ENCODE data around the gene ELOVL2. TPM values are rescaled to one million over a fixed set of nuclear protein-coding genes. Genes with fewer than 3 reads are reported as not detected.

Gene ELOVL2
- total RNA-seq, 4 donors from 2014 or later = 0.14 to 0.16 TPM; not detected in 2

DNA sequence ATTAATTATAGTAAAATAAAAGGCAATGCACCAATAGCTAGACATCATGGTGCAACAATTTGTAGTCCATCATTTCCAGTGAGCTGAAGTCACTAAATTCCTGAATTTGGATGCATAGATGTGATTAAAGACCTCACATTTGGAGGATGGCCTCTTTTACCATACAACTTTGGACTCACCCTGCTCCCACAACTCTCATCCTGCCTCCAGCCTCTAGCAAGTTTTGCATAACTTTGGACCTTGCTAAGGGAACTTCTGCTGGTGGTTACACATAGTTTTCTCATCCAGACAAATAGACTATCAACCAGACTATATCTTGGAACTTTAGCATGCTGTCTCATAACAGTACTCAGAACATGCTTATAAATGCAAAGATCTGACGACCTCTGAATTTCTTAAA, 12.8 kb upstream of the ELOVL2 start:
- in situ Hi-C loops (cut with MboI; ENCODE audit: low pct_ligation_motif_present in 1 of 4, low pct_unique_long_range_greater_than_20kb in 1 of 4, low sequenced_read_pairs in 3 of 4) = loop anchor here (25.0 kb wide), 2 partner anchors 95 to 570 kb away; no protein-coding TSS in a partner anchor
- no peak overlapping the region for H3K4me3 ChIP-seq
- no peaks in the 10 kb centered on the region for H3K4me1 ChIP-seq
- H3K27me3 ChIP-seq = no peaks in the 10 kb centered on the region
- intact Hi-C loops (cut with DNase I; ENCODE audit: low total_unique reads) = no loop called here
- H3K36me3 ChIP-seq = no peaks in the 10 kb centered on the region
- DNase-seq = no peak
- no peak for TF ChIP-seq EP300 (IDR thresholded peaks at IDR 0.05; ENCODE audit: low read depth)
- TF ChIP-seq POLR2AphosphoS5 (IDR thresholded peaks at IDR 0.05) = no peak
- no peak for TF ChIP-seq POLR2A (IDR thresholded peaks at IDR 0.05)
- TF ChIP-seq, protein P1, sequence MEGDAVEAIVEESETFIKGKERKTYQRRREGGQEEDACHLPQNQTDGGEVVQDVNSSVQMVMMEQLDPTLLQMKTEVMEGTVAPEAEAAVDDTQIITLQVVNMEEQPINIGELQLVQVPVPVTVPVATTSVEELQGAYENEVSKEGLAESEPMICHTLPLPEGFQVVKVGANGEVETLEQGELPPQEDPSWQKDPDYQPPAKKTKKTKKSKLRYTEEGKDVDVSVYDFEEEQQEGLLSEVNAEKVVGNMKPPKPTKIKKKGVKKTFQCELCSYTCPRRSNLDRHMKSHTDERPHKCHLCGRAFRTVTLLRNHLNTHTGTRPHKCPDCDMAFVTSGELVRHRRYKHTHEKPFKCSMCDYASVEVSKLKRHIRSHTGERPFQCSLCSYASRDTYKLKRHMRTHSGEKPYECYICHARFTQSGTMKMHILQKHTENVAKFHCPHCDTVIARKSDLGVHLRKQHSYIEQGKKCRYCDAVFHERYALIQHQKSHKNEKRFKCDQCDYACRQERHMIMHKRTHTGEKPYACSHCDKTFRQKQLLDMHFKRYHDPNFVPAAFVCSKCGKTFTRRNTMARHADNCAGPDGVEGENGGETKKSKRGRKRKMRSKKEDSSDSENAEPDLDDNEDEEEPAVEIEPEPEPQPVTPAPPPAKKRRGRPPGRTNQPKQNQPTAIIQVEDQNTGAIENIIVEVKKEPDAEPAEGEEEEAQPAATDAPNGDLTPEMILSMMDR (IDR thresholded peaks at IDR 0.05) = no peak
- no peaks in the 10 kb centered on the region for H3K9me3 ChIP-seq
- WGBS, 2 donors (ENCODE audit: low coverage in 1 of 2) = 50 to 75% methylated on average over 1 of the region's 1 CpG
- no peak overlapping the region for H3K27ac ChIP-seq

DNA sequence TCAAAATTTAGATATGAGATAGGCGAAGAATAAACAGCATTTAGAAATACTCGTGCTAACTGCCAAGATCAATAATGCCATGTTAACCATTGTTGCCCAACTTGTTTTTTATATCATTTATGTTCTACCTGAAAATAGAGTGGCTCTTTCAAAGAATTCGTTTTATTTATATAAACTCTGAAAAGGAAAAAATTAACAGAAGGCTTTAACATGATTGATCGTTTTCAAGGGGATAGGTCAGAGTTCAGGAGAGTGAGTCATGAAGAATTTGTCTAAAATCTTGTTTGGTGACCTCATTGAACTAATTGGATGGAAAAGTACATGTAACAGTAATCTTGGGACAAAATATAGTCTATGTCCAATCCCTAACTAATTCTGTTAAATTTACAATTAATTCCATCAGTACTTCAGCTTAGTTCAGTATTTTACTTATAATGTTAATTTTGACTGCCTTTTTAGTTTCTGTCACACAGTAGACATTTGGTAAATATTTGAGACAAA, 11.1 kb upstream of the ELOVL2 start:
- TF ChIP-seq, protein P1 (IDR thresholded peaks at IDR 0.05) = no peak
- TF ChIP-seq EP300 (IDR thresholded peaks at IDR 0.05; ENCODE audit: low read depth) (no peak), POLR2A (IDR thresholded peaks at IDR 0.05) (no peak), POLR2AphosphoS5 (IDR thresholded peaks at IDR 0.05) (no peak)
- DNase-seq = no peak
- Histone ChIP-seq H3K27ac (no peak overlapping the region), H3K27me3 (peaks cover 9% of the 10 kb centered on the region), H3K4me1 (no peaks in the 10 kb centered on the region), H3K4me3 (no peak overlapping the region), H3K9me3 (no peaks in the 10 kb centered on the region), H3K36me3 (no peaks in the 10 kb centered on the region)
- WGBS, 2 donors (ENCODE audit: low coverage in 1 of 2) = 32 to 40% methylated on average over 4 of the region's 4 CpGs
- in situ Hi-C loops (cut with MboI; ENCODE audit: low pct_ligation_motif_present in 1 of 4, low pct_unique_long_range_greater_than_20kb in 1 of 4, low sequenced_read_pairs in 3 of 4) (loop anchor here (25.0 kb wide), 2 partner anchors 93 to 568 kb away; no protein-coding TSS in a partner anchor), intact Hi-C loops (cut with DNase I; ENCODE audit: low total_unique reads) (no loop called here)

DNA sequence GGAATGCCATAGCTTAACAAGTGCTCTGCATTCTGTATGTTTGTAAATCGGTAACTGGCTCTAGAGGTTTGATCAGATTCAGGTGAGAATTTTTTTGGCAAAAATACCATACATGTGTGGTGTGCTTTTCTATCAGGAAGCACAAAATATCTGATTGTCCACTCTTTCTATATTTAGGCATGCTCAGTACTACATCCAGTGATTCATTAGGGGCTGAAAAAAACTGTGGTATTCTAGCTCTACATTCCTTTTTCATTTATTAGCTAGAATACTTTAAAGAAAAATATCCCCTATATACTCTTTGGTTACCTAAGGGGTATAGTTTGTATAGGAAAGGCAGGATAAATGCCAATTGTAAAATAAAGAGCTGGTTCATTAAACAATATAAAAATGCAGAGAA, 10.6 kb upstream of the ELOVL2 start:
- intact Hi-C loops (cut with DNase I; ENCODE audit: low total_unique reads) = no loop called here
- Histone ChIP-seq H3K9me3 (no peaks in the 10 kb centered on the region), H3K4me3 (no peak overlapping the region), H3K4me1 (no peaks in the 10 kb centered on the region), H3K27ac (no peak overlapping the region), H3K27me3 (peaks cover 13% of the 10 kb centered on the region), H3K36me3 (no peaks in the 10 kb centered on the region)
- TF ChIP-seq, protein P1 (IDR thresholded peaks at IDR 0.05) = no peak
- TF ChIP-seq POLR2A (IDR thresholded peaks at IDR 0.05) (no peak), POLR2AphosphoS5 (IDR thresholded peaks at IDR 0.05) (no peak), EP300 (IDR thresholded peaks at IDR 0.05; ENCODE audit: low read depth) (no peak)
- no peak for DNase-seq
- in situ Hi-C loops (cut with MboI; ENCODE audit: low pct_ligation_motif_present in 1 of 4, low pct_unique_long_range_greater_than_20kb in 1 of 4, low sequenced_read_pairs in 3 of 4) = loop anchor here (25.0 kb wide), 2 partner anchors 92 to 567 kb away; no protein-coding TSS in a partner anchor
- WGBS, 2 donors (ENCODE audit: low coverage in 1 of 2) = 91 to 100% methylated on average over 1 of the region's 1 CpG

DNA sequence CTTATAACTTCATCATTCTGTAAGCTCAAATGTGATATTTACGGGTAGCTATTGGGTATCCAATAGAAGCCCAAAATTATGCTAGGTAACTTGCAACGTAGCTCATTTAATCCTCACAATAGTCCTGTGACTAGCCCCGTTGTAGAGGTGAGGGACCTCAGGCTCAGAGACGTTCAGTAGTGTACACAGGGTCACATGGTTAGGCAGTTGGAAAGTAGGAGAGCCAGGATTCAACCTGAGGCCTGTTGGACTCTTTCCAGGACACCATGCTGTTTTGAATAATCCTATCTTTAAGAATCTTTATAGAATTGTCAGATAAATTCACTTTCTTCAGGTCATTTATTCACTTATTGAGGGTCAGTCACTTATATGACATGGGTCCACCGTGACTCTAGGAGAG, 9.2 kb upstream of the ELOVL2 start:
- no peak overlapping the region for H3K4me3 ChIP-seq
- intact Hi-C loops (cut with DNase I; ENCODE audit: low total_unique reads) = no loop called here
- H3K4me1 ChIP-seq = no peaks in the 10 kb centered on the region
- H3K27ac ChIP-seq = no peak overlapping the region
- DNase-seq = no peak
- peaks cover 26% of the 10 kb centered on the region for H3K27me3 ChIP-seq
- in situ Hi-C loops (cut with MboI; ENCODE audit: low pct_ligation_motif_present in 1 of 4, low pct_unique_long_range_greater_than_20kb in 1 of 4, low sequenced_read_pairs in 3 of 4) = loop anchor here (25.0 kb wide), 2 partner anchors 91 to 566 kb away; no protein-coding TSS in a partner anchor
- 69 to 76% methylated on average over 4 to 5 of the region's 5 CpGs for WGBS, 2 donors (ENCODE audit: low coverage in 1 of 2)
- no peaks in the 10 kb centered on the region for H3K9me3 ChIP-seq
- TF ChIP-seq EP300 (IDR thresholded peaks at IDR 0.05; ENCODE audit: low read depth) (no peak), POLR2A (IDR thresholded peaks at IDR 0.05) (no peak), POLR2AphosphoS5 (IDR thresholded peaks at IDR 0.05) (no peak)
- TF ChIP-seq, protein P1 (IDR thresholded peaks at IDR 0.05) = no peak
- H3K36me3 ChIP-seq = no peaks in the 10 kb centered on the region

Measured in transverse colon (tissue), 4 donors.